GM18519 (cell line): Measurements from ENCODE around the gene LRRC74B.
"Not testable (repeated sequence)": the region's sequence is repeated elsewhere in the genome, so short reads cannot be mapped to it uniquely, and the experiment has no call there.

Source experiments
- ATAC-seq: cut with Tn5 transposase; IDR thresholded peaks from one replicate; pipeline ENCODE4 v1.9.1; 2021; ENCODE audit warnings: mild to moderate bottlenecking, moderate library complexity; ENCODE audit not compliant: unreplicated experiment, low FRiP score

LRRC74B gene

DNA sequence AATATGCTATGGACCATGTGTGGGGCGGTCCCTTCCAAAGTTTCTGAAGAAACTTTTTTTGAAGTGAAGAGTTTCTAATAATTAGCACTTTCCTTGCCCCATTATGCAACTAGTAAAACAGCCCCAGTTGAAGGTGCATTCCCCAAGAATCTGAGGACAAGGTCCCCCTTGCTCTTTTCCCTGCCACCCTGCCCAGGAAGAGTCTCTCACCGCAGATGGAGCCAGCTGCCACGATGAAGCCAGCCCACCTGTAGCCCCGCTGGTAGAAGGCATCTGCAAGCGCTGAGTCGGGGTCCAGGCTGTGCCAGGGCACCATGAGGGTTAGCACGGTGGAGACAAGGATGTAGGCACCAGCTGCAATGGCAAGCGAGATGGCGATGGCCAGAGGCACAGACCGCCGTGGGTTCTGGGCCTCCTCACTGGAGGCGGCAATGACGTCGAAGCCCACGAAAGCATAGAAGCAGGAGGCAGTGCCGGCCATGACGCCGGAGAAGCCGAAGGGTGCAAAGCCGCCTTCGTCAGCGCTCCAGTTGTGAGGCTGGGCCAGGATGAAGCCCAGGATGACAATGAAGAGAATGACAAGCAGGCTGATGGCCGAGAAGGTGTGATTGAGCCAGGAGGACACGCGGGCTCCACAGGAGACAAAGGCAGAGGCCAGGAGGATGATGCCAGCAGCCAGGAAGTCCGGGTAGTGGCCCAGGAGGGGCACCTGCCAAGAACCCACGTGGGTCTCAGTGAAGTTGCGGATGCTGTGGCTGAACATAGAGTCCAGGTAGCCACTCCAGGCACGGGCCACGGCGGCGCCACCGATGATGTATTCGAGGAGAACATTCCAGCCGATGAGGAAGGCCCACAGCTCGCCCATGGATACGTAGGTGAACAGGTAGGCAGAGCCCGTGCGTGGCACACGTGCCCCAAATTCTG is 14.9 kb upstream of the LRRC74B start:
- no peak for ATAC-seq

- no peak for ATAC-seq
Observed at GRCh38 chr22:21031545-21032036, 14.2 kb upstream of the LRRC74B start.

DNA sequence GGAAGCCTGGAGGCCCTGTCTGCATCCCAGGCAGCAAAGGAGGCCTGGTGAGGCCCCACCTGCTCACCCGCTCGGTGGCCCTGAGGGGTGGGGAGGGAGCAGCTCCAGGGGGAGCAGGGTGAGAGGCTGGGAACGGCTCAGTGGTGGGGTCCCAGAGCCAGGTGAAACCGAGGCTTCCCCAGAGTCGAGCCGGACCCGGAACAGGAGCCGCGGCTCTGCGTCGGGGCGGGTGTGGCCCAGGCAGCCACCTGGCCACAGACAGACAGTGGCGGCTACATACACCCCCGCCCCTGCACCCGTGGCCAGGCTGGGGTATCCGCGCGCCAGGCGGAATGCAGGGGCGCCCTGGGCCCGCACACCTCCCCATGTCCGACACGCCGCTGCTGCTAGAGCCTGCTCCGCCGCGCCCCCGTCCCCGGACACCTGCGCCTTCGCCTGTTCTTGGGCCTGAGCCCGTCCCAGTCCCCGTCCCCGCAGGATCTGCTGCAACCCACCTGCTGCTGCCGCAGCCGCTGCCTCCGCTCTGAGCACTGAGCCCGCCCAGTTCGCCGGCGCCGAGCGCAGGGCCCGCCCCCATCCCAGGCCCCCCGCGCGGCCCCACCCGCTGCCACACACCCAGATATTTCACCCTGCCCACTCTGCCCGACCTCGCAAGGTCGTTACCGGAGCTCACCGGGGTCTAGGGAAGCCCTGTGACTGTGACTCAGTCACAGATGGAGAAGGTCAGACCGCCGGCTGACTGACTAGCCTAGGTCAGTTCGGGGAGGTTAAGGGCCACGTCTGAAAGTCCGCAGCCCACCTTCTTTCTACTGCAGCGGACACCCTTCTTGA is 13.5 kb upstream of the LRRC74B start, which contains the start of gene SLC7A4:
TSS of gene SLC7A4 (minus strand) at position 525 of the 831 bp plus-strand sequence. CDS start 749 bp downstream, outside the sequence.
- no peak for ATAC-seq

GRCh38 chr22:21032868-21033688 is 12.7 kb upstream of the LRRC74B start:
- ATAC-seq, result no peak

- ATAC-seq, result no peak
Observed at GRCh38 chr22:21033895-21034294, 11.9 kb upstream of the LRRC74B start.

DNA sequence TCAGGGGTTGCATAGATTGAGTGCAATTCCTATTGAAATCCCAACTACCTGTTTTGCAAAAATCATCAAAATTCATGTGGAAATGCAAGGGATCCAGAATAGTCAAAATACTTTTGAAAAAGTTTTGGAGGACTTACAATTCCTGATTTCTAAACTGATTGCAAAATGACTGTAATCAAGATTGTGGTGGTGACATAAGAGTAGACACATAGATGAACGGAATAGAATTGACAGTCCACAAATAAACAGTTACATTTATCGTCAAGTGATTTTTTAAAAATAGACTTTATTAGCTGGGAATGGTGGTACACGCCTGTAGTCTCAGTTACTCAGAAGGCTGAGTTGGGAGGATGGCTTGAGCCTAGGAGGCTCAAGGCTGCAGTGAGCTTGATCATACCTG is 10.8 kb upstream of the LRRC74B start:
- no peak for ATAC-seq

GRCh38 chr22:21038405-21038804 is 7.3 kb upstream of the LRRC74B start:
- ATAC-seq, result no peak

DNA sequence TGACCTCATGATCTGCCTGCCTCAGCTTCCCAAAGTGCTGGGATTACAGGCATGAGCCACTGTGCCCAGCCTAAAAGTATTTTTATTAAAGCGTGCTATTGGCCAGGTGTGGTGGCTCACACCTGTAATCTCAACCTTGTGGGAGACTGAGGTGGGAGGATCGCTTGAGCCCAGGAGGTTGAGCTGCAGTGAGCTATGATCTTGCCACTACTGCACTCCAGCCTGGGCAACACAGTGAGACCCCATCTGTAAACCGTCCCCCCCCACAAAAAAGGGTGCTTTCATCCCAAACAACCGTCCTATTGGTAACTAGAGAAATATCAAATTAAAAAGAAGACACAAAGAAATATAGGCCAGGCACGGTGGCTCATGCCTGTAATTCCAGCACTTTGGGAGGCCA is 6.6 kb upstream of the LRRC74B start:
- not testable (repeated sequence) for ATAC-seq

DNA sequence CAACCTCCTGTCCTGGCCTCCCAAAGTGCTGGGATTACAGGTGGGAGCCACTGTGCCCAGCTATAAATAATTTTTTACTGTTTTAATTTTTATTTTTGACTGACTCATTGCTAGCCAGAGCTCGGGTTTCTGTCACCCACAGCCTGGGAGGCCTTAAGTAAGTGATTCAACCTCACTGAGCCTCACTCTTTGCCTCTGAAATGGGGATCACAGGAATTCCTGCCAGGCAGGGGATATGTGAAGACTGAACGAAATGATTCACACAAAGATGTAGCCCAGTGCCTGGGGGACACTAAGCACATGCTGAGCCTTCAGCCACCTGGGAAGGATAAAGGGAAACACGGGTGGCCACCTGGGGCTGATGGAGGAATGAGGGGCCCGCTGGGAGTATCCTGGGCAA is 3.8 kb upstream of the LRRC74B start:
- ATAC-seq, result no peak

DNA sequence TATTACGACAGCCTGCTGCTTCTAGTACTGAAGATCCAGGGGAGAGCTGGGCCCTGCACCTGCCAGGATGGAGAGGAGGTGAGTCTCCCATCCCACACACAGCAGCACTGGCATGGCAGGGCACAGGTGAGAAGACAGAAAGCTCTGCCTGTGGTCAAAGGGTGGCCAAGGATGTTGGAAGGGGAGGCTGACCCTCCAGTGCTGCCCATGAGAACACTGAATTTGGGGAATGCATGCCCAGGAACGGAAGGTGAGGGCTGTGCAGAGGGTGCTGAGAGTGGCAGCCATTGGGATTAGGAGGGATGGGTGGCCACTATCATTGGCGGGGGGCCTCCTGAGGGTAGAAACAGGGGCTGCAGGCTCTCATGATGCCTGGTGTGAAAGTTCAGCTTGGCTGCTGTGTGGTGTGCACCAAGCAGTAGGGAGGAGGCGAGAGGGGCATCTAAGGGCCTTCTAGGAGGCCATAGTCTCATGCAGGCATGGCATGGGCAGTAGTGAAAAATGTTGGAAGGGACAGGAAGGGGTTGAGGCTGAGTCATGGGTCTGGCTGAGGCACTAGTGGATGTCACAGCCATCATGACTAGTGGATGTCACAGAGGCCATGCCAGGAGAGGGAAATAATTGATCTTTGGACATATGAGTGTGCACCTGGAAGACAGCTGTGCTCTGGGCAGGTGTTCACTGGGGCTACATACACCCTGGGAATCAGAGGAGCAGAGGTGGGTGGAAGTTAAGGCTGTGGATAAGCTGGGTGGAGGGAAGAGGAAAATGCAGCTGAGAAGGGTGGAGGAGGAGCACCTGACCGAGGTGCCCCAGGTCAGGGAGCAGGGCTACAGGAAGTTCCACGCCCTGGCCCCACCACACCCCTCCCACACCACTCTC is 2.5 kb upstream of the LRRC74B start:
- no peak for ATAC-seq

DNA sequence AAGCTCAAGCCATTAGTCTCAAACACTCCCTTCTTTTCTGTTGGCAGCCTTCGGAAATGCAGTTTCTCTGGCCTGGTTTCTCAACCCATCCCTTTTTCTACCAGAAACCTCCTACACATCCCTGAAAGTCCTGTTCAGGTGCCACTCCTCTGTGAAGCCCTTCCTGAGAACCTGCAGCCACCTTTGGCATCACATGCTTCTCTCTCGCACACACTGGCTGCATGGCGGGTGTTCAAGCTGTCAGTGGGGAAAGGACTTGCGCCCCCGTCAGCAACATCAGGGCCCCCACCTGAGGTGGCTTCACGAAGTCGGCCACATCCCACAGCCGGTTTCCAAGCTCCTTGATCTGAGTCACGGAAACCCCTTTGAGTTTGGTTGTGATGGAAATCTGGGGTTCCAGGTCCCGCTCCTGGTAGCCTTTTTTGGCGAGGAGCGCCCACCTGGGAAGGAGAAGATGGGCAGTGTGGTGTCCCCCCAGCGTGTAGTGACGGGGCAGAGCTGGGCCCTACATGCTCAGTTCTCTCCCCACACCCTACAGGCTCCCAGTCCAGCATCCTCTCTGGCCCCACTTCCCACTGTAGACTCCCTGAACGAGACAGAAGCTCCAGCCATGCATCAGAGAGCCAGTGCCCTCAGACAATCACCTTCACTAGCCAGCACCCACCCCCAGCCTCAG is 1.7 kb upstream of the LRRC74B start:
- no peak for ATAC-seq

DNA sequence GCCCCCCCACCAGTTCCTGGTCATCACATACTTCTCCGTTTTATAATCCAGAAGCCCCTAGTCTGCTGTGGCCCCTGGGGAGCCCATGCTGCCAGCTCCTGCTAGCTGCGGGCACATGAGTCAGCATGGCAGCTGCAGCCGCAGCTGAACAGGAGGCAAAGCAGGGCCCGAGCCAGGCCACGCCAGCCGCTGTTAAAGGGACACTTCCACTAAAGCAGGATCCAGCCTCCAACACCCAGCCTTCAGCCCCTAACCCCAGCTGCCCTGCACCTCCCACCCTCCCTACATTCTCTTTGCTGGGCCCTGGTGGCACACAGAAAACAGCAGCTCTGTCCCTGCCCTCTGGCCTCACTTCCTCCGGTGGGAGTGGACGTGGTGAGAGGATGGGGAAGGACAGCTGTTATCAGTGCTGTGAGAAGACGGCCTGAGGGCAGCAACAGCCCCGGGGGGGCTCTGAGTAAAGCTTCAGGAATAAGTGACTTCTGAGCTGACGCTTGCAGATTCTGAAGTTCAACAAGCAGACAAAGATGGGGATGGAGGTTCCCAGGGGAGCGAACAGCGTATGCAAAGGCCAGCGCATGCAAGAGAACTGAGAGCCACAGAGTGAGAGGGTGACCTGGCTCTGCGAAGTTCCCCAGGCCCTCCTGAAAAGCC is 688 bp upstream of the LRRC74B start:
- no peak for ATAC-seq

DNA sequence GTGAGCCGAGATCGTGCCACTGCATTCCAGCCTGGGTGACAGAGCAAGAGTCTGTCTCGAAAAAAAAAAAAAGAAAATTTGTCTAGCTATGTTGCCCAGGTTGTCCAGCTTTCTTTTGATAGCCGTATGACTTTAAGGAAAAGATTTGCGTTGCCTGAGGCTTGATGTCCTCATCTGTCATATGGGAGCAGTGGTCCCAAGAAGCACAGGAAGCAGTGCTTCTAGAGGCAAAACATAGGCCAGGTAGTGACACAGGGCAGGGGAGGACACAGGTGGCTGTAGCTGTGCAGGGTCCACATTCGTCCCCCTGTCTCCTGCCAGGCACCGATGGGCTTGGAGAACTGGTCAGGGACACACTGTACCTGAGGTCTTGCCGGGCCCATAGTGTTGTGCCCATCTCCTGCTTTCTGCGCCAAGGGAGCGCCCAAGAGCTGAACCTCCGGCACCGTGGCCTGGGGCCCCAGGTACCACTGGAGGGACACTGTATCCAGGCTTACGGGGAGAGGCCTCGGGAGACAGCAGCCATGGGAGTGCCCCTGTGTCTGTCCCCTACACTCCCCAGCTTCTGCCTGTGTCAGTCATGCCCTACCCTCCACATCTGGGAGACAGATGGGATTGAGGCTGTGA is 1.4 kb downstream of the LRRC74B start:
- ATAC-seq, result no peak

DNA sequence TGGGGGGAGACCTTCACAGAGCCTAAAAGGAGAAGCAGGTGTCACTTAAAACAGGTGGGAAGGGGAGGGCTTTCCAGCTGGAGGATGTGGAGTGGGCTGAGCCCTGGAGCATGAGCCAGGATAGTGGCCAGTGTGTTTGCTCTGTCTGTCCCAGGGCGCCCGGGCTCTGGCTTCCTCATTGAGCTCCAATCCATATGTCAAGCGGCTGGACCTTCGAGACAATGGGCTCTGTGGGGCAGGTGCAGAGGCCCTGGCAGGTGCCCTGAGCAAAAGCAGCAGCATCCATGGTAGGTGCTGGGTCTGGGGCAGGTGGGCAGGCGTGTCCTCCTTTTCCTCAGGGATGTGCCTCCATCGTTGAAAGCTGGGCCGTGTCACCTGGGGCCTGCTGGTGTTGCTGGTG is 2.0 kb downstream of the LRRC74B start:
- no peak for ATAC-seq

DNA sequence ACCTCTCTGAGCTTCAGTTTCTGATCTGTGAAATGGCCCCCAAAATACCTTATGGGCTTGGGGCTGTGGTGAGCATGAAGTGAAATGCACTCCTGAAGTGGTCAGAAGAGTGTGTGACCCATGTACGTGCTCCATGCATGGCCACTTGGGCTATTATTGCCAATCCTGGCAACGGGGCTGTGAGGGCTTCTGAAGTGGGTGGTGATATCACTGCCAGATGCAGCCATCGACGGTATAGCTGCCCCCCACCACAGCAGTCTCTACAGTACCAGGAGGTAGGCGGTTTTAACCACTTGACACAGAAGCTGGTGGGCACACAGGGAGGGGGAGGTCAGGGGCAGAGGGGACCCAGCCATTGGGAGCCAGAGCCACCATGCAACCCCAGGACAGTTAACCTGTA is 2.7 kb downstream of the LRRC74B start:
- not testable (repeated sequence) for ATAC-seq

DNA sequence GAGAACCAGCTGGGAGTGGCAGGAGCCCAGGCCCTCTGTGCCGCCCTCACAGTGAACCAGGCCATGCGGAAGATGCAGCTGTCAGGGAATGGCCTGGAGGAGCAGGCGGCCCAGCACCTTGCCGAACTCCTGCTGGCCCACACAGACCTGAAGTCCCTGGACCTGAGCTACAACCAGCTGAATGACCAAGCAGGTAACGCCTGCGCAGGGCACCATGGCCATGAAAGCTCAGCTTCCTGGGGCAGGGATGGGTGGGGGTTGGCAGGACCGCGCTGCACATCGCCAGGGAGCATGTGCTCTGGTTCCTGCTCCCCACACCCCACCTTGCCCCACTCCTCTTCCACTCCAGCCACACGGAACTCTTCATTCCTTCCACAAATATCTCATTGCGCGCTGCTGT is 3.2 kb downstream of the LRRC74B start:
- not testable (repeated sequence) for ATAC-seq

DNA sequence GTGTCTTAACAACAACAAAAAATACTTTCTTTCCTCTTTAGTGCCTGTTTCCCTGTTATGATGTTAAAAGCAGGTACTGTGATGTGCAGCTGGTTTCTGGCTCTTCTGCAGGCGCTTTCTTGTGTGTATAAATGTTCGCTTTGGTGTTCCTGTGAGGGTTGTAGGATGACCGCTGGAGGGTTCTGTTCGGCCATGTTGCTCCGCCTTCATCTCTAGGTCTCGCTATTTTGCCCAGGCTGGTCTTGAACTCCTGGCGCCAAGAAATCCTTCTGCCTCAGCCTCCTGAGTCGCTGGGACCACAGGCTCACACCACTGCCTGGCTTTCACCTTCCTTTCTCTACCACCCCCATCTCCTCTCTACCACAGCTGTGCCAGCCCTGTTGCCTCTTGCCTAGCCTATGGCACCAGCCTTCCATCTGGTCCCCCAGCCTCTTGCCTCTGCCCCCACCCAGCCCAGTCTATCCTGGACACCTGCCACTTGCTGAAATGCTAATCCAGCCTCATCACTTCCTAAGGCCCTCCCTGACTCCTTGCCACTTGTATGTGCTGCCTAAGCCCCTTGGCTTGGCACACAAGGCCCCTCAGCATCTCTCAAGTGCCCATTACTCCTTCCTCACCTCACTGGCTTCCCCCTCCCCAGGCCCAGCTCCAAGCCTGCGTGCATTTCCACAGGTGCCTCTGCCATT is 5.5 kb downstream of the LRRC74B start:
- no peak for ATAC-seq
